Measurements from ENCODE around the gene FGF14.

Gene FGF14

DNA sequence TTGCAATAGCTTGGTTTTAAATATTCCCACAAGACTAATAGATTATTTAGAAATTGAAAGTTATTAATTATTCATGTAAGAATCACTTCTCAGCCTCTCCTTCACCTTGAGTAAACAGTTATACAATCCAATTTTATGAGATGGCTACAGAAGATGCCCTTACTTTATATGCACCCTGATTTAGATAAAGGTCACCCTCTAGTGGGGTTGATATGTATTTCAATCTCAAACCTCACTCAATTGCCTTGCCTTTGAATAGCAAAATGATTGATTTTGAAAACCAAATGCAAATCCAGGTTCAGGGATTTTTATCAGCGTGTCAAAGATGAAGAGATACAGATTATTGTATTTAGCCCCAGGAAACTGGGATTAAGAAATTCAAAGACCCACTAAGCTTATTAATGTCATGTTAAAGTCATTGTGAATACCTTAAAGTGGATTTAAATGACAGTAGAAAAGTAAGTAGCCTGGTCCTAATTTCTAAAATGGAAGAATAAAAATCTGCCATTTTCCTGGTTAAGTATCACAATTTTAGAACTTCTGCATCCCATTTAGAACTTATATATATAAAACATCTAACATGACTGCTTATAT is 644.3 kb downstream of the FGF14 start:
- DNase-seq (ENCODE audit: insufficient read length, low spot score) (peak; percentile 33), FAIRE-seq (no peak)

DNA sequence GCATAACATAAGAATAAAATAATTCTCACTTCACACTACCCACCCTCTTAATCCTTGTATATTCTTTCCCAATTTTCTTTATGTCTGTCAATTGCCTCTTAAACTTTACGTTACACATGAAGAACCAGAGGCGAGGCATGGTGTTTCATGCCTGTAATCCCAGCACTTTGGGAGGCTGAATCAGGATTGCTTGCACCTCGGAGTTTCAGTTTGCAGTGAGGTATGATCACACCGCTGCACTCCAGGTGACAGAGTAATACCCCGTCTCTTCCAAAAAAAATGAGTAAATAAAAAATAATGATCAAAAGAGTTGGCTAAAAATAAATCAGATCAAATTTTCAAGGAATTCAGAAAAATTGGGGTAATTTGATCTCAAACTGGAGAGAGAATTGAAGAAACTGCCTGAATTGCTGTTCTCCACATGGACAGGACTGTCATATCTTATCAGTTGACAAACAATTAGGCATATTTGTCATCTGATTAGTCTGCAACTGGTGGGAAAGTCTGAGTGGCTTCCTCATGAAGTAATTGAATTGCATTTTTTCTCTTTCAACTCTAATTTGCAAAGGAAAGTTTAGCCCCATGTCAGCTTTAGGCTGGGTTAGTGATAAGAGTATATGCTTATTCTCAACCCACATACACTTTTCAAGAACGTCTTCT is 646.5 kb downstream of the FGF14 start:
- FAIRE-seq (no peak), DNase-seq (ENCODE audit: insufficient read length, low spot score) (no peak)

DNA sequence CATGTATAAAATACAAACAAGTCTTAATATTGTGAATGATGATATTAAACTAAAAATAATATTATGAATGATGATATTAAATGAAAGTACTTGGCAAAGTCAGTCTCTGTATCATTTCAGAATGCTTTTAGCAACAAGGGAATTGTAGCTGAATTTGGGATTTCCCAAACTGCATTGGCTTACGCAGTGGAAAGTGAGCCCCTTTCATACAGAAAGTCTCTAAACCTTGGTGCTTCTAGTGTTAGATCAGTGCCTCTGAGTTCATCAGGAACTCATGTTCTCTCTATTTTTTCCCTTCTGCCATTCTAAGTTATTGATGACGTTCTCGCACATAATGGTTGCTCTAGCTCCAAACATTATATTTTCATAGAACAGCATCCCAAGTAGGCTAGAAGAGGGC is 649.4 kb downstream of the FGF14 start:
- DNase-seq (ENCODE audit: insufficient read length, low spot score) (no peak), FAIRE-seq (no peak)

DNA sequence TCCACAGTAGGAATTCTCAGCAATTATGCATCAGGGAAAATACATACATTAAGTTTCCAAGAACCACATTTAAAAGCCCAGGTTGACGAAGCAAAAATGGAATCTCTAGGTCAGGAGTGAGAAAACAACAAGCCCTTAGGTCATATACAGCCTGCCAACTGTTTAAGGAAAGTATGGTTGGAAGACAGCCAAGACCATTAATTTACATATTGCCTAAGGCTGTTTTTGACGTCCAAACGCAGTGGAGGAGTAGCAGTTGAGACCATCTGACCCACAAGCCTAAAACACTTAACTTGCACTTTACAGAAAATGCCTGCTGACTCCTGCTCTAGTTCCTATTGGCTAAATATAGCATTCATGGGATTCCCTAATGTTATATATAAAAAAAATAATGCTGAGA is 650.4 kb downstream of the FGF14 start:
- DNase-seq (ENCODE audit: insufficient read length, low spot score) = peak; percentile 46
- no peak for FAIRE-seq

DNA sequence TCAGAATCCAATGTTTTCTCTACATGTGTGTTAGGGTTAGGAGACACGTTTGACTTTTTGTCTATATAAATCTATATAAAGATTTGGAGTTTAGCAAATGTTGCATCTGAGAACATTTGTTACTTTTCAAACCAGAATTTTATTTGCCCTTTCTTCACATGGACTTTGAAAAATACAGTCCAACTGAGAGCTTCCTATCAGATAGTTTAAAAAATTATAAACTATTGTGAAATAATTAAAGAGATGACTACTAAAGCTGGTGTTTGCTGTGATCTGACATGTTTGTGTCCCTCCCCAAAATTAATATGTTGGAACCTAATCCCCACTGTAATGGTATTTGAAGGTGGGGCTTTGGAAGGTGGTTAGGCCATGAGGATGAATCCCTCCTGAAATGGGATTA is 652.3 kb downstream of the FGF14 start:
- no peak for FAIRE-seq
- DNase-seq (ENCODE audit: insufficient read length, low spot score) = no peak

DNA sequence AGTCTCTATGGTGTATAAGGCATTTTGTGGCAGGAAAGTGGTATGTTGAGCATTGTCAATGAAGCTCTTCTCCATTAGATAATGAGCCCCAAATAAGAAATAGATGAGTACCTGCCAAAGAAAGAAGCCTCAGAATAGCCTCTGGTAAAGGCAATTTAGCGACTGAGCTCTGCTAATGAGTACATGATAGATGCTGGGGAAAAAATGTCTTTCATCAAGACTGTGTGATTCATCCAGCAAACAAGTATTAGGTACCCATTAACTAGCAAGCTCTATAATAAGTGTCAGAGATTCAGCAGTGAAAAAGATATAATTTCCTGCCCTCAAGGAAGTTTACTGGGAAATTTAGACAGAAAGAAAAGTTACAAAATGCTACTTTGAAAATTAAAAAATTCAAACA is 654.8 kb downstream of the FGF14 start:
- DNase-seq (ENCODE audit: insufficient read length, low spot score) (no peak), FAIRE-seq (no peak)

DNA sequence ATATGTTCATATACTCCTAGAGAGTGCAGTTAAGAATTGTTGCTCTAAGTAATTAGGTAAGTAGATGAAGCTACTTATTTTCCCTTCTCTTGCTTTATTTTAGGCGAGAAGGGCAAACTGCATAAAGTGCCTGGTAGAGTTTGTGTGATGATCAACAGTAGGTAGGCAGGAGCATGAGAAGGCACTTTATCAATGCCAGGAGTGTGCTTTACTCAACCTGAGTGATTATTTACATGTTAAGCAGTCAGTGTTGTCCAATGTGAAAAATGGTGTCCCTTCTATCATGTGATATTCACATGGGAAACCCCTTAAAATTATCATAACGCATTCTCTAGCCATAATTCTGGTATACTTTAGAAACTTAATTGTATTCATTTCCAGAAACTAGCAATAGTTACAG is 655.3 kb downstream of the FGF14 start:
- DNase-seq (ENCODE audit: insufficient read length, low spot score) (no peak), FAIRE-seq (no peak)

DNA sequence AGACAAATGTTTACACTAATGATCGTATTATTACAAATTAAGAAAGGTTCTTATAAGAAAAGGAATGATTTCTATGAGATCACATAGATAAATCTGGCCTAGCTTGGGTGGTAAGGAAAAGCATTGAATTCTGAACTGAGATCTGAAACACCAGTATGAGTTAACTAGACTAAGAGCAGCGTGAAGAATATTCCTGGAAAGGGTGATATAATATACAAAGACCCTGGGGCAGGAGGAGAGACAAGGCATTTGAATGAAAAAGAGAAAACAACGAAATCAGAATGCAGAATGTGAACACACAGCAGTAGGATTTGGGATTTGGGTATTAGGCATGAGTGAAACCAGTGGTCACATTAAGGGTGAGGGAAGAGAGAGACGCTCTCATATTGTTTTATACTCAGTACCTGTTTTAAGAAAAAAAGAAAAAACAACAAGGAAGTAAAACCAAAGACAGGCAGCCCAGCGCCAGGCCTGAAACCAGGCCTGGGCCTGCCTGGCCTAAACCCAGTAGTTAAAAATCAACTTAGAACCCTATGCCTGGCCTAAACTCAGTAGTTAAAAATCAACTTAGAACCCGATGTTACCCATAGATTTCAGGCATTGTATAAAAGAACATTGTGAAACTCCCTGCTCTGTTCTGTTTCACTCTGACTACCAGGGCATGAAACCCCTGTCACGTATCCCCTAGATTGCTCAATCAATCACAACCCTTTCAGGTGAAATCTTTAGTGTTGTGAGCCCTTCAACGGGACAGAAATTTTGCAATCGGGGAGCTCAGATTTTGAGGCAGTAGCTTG is 662.3 kb downstream of the FGF14 start:
- FAIRE-seq = no peak
- no peak for DNase-seq (ENCODE audit: insufficient read length, low spot score)

DNA sequence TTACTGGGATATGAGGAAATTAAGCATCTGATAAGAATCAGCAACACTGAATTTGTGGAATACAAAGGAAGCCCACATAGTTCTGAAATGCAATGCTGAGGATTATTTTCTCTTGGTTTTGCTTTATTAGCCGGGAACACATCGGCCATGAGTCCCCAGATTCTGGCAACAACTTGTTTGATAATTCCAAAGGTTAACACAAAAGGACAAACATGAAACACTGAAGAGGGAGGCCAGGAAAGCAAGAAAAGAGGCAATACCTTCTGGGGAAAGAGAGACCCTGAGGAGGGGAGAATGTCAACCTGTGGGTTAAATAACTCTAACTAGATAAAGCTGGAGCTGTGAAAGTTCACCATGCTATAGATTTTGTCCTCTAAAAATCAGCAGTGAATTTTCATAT is 663.5 kb downstream of the FGF14 start:
- FAIRE-seq = no peak
- DNase-seq (ENCODE audit: insufficient read length, low spot score) = no peak

DNA sequence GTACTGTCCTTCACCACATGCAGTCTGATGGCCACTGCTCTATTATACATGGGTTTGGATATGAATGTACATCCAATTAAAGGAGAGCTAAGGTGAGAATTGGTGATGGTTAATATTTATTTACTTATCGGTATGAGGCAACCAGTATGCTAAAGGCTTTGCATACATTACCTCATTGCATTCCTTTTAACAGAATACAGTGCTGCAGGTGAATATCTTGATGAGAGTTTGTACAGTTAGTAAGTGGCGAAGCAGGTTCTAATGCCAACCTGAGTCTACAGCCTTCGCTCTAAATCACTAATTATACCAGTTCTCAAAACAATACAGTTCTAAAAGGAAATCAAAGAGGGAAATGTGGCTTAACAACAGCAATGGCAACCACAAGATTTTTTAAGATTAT is 665.3 kb downstream of the FGF14 start:
- DNase-seq (ENCODE audit: insufficient read length, low spot score) (no peak), FAIRE-seq (no peak)

DNA sequence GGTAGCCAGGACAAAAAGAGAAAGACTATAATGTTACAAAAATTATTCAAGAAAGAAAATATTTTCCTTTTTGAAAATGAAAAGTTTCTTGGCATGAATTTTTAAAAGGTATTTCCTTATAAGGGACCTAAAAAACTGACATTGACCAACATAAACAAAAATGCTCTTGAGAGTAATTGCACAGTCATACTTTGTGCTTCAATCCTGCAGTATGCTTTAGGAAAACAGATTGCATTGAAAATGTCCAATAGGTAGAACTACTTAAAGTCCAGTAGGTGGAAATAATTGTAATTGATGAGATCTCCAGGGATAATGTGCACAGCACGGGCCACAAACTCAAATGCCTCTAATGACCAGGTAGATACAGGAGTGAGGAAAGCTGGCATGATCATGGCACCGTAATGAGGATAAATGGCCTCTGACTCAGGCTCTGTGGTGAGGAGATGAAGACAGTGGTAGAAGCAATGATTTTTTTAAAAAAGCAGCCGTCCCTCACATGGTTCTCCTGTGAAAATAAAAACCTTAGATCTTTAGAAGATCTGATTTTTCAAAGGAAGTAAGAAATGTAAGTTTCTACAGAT is 671.3 kb downstream of the FGF14 start:
- FAIRE-seq (no peak), DNase-seq (ENCODE audit: insufficient read length, low spot score) (no peak)

DNA sequence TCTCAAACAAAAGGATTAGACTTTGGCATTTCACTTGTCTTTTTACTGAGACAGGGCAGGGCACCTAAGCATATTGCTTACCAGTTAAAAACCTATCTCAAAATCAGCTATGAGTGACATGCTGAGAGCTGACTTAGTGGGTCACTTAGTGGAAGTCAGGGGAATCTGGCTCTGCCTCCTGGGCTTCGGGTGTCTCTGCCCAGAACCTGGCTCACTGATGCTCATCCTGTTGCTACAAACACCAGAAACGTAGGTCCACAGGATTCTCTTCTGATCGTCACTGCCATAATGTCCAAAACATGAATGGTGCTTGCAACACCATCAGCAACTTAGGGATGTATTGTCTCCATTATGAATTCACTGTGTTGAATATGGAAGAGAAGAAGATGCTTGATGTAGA is 673.2 kb downstream of the FGF14 start:
- FAIRE-seq (no peak), DNase-seq (ENCODE audit: insufficient read length, low spot score) (no peak)

DNA sequence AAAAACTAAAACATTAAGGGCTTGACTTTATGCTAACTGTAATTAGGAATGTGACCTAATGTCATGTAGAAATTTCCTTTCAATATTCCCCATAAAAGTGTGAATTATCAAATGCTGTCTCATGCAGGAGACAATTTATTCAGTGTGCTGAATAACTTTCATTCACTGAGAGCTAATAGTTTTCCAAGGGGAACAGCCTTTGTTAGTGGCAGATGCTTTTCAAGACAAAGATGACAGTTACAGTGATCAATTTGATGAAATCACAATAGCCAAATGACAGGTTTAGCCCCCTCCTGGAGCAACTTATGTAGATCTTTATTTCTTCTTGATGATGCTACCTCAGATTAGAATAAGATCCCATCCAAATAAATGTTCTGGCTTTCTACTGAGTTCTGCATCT is 673.8 kb downstream of the FGF14 start:
- DNase-seq (ENCODE audit: insufficient read length, low spot score) (no peak), FAIRE-seq (no peak)

DNA sequence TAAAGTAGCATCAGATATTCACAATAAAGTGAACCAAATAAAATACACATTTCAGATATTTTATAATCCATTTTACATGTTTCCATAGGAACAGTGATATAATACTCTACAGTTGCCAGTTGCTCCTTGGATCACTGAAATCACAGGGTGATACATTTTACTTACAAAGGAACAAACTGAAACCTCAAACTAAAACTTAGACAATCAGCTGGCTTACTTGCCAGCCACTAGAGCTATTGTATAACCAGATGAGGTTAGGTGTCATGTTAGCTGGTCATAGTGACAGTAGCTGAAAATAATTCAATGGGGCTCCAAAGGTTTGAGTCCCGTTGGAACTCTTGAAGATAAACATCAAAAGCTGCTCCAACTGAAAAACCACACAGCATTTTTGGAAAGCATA is 674.7 kb downstream of the FGF14 start:
- DNase-seq (ENCODE audit: insufficient read length, low spot score) (no peak), FAIRE-seq (no peak)

DNA sequence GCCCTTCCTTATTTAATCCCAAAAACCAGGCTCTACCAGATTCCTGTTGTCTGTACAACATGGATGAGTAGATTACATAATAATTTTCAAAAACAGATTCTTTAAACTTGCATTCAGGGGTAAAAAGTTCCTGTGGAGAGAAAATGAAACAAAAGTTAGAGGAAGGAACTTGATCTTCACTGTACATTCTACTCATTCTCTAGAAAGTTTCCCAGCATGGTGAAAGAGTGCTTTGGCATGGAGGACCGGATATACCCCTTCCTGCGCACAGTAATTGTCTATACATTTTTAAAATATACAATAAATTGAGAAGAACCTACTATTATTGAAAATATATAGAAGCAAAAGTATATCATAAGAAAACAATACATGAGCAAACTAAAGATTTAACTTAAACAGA is 675.2 kb downstream of the FGF14 start:
- FAIRE-seq (no peak), DNase-seq (ENCODE audit: insufficient read length, low spot score) (no peak)

DNA sequence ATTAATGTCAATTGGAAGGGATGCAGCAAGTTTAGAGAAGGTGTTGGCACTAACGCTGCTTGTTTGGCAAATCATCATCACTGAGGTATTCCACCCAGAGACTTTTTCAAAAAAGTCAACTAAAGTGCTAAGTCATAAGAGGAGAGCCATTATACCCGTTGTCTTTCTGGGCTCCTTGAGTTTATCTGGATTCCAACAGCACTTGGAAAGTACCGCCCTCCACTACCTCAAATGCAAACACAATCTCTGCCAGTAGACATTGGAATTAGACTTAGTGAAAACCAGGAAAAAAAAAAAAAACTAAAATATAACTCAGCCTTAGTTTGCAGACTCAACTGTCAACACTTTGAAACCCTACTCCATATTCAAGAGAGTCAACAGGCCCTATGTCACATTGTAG is 683.4 kb downstream of the FGF14 start:
- FAIRE-seq = no peak
- DNase-seq (ENCODE audit: insufficient read length, low spot score) = no peak

DNA sequence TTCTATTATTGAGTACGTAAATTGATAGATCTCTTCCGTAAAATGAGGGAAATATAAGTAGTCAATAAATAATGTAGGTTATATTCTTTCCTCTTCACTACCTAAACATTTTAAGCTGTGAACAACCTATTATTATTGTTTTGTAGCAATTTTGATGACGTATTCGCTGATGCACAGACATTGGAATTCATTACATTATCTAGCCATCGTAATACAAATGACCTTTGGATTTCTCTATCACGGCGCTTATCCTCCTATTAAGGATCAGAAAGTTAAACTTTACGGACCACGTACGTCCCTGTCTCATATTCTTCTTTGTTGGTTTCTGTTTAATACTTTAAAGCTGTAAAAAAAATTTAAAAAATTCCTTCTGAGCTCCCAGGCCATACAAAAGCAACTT is 684.5 kb downstream of the FGF14 start:
- FAIRE-seq (no peak), DNase-seq (ENCODE audit: insufficient read length, low spot score) (no peak)

DNA sequence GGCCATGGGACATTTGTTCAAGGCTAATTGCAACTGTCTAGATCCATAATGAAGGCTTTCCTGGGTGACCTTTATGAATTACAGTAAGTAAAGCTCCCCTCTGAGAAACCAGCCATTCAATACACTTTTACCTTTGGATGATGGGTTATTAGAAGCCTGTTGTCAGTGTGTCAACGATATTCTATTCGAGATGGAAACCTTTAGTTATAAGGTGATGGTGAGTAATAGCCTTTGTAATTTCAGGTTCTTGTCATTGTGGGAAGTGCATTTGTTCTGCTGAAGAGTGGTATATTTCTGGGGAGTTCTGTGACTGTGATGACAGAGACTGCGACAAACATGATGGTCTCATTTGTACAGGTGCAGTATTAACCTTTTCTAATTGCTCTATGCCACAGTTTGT is 687.7 kb downstream of the FGF14 start:
- no peak for FAIRE-seq

DNA sequence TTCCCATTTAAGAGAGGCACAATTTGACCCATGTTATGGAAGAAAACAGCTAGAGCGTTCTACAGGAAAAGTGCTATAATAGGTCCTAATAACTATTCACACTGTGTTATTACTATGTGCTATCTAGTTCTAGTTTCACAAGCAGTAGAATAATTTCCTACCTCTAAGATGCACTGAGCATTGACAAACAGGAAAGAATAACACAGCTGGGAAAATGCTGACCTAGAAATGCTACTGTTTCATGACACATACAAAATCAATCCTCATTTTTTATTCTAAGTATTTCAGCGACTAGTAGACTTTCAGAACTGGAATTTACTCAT is 689.9 kb downstream of the FGF14 start:
- no peak for DNase-seq (ENCODE audit: insufficient read length, low spot score)
- no peak for FAIRE-seq

More for the DNA sequence above, 687.7 kb downstream of the FGF14 start:
- DNase-seq (ENCODE audit: insufficient read length, low spot score) = no peak

DNA sequence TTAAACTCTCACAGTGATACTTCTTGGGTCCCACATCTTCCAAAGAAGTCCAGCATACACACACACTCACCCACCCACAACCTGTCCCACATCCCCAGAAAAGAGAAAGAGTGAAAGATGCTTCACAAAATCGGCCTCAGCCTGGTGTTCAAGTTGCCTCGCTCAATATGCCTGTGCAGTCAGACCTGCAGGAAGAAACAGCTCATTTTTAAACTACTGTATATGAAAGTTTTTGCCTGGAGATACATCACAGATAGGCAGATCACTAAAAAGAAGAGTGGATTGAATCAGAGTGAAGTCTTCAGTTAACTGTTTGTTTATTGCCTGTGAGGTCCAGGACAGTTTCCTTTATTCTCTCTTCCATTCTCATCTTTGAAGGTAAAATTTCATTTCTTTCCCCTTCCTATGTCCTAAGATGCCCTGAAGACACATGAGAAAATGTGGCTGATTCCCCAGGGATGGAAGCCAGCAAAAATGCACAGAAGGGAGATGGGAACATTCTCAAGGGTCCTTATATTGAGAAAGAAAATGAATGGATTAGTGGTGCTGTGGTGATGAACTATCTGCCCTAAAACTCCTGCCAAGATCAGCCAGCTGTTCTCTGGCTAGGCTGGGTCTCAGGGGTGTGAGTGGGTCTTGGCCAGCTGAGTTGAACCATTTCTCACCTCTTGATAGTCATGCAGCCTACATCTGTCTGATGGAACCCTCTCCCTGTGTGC is 690.4 kb downstream of the FGF14 start:
- DNase-seq (ENCODE audit: insufficient read length, low spot score) = no peak
- FAIRE-seq = no peak

DNA sequence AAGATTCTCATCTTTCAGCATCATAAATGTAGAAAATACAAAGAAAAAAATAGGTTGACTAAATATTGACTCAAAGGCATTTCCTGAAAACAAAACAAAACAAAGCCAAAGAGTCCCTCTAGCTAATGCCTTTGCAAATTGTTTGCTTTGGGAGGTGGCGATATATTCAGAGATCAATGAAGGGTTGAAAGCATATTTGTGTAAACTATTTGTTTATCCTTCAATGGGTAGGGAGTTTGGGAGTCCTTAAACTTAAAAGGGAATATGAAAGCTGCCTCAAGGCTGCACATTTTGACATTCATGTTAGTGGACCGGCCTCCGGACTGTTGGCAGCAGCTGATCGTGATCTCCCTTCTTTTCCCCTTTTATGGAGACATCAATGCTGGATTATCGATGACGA is 691.9 kb downstream of the FGF14 start:
- FAIRE-seq (no peak), DNase-seq (ENCODE audit: insufficient read length, low spot score) (no peak)
